GM10266 (cell line): ENCODE results near the gene MRPL14.

ENCODE experiments used
- DNase-seq: peaks from one replicate; pipeline ENCODE4 v3.0.0; 2012; ENCODE audit errors: extremely low spot score
- CTCF ChIP-seq: IDR thresholded peaks from 2 replicates; pipeline ENCODE4 v1.5.1; 2012; ENCODE audit warnings: mild to moderate bottlenecking, low read depth; ENCODE audit not compliant: control insufficient read depth, insufficient read depth; ENCODE audit errors: missing control alignments

Gene MRPL14

GRCh38 chr6:44132476-44132875 lies 5.2 kb upstream of the MRPL14 start:
- TF ChIP-seq CTCF: no peak
- DNase-seq: no peak

DNA sequence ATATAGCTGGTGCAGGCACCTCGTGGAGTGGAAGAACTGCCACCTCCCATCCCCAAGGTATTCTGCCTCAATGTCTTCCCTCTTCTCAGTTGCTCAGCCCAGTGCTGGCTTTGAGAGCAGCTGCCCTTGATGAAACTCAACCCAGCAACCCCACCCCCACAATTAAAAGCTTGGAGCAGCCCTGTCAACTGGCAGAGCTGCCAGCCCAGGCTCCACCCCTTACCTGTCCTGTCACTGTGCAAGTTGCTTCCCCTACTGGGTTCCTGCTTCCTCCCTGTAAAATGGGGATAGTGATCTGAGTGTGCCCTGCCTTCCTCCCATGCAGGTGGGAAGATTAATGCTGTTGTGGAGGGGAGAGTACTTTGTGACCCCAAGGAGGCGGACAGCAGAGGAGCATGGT lies 4.6 kb upstream of the MRPL14 start:
- DNase-seq: no peak

GRCh38 chr6:44129841-44130322 lies 2.6 kb upstream of the MRPL14 start:
- no peak for TF ChIP-seq CTCF
- DNase-seq: no peak

More for the DNA sequence above, 4.6 kb upstream of the MRPL14 start:
- no peak for TF ChIP-seq CTCF

DNA sequence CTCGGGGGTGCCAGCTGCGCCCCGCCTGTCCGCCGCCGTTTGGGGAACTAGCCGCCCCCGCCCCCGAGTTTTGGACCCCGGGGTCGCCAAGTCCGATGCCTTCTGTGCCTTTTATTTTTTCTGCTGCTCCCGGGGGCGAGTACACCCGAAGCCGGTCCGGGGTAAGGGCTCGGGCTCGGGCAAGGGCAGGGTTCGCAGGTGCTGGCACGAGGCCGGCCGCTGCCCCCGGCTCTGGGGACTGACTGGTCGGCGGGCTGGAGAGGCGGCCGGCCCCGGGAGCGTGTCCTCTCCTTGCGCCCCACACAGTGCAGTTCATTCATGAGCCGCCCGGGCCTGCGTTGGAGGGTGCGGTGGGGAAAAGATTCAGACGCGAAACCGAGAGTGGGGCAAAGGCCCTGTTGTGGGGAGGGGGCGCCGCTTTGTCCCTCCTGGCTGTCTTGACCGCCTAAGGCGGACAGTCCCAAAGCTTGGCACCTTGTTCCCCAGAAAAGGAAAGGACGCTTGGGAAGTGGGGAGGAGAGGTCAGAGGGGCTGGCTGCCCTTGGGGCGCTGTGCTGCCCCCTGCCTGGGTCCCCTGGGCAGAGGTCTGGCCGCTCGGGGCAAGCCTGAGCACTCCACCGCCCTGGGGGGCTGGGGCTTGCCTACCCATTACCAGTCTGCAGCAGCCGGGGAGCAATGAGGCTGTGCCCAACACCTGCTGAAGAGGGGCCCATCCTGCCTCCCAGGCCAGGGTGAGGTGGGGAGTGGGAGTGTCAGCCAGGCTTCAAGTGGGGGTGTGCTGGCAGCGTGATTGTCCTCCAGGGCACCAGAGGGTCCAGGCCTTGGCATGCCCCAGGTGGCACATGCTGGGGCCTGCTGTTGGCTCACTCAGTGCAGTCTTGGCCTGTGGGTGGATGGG lies 1.0 kb upstream of the MRPL14 start:
- peak; percentile 6 for TF ChIP-seq CTCF
- DNase-seq: peak; percentile 49

GRCh38 chr6:44126320-44127149 lies 717 bp downstream of the MRPL14 start:
- peak; percentile 86 for DNase-seq

GRCh38 chr6:44123544-44123943 lies 3.7 kb downstream of the MRPL14 start:
- DNase-seq: no peak
- TF ChIP-seq CTCF: no peak

More at GRCh38 chr6:44126320-44127149, 717 bp downstream of the MRPL14 start:
- no peak for TF ChIP-seq CTCF
